Measurements from ENCODE around the gene HNF1A. TPM values are rescaled to one million over a fixed set of nuclear protein-coding genes. Genes with fewer than 3 reads are reported as not detected.

The HNF1A gene
- total and polyA plus RNA-seq, 2 of the 13 experiments (the other 11 are each of a cell fraction or from before 2014, with no cell fraction given), result 13.4 to 34.7 TPM

DNA sequence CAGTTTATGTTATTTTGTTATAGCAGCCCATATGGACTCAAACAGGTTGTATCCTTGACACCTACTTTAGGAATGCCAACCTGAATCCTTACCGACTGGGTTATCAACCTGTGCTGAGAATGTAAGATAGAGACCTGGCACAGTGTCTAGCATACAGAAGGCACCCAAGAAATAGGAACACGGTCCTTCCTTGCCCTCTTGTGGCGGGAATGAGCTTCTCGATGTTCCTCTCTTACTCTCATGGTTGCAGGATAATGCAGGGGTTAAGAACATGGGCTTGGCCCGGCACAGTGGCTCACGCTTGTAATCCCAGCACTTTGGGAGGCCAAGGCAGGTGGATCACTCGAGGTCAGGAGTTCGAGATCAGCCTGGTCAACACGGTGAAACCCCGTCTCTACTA is 31.4 kb downstream of the HNF1A start (continued):
- TF ChIP-seq ARID4A (CRISPR knock-in tag; IDR thresholded peaks at IDR 0.05; ENCODE audit: borderline replicate concordance) (peak; percentile 39; the same call in 1 of the 2 replicates), BORCS8-MEF2B (CRISPR knock-in tag; IDR thresholded peaks at IDR 0.05) (0 out of 2 replicates have a peak, but pooled peaks have one; percentile 49), KLF12 (CRISPR knock-in tag; IDR thresholded peaks at IDR 0.05; ENCODE audit: borderline replicate concordance) (no peak)

DNA sequence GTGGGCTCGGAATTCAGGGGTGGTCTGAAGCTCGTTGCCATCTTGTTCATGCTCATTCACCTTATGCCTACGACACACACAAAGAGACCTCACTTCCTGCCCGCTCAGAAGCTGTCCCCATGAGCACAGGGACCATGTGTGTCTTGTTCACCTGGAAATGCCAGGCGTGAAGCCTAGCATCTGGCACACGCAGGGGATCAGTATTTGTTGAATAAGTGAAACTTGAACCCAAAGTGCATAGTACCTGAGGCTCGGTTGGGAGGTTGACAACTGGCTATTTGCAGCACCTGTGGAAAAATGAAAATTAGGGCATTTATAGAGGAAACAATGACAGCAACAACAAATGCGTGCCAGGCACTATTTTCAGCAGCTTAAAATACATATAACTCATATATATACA is 32.5 kb downstream of the HNF1A start:
- Histone ChIP-seq H2AFZ (ENCODE audit: low read length) (no peak overlapping the region), H3K9me3 (ENCODE audit: low read length) (no peaks in the 10 kb centered on the region), H3K4me1 (ENCODE audit: insufficient read depth, low read length) (peaks cover 11% of the 10 kb centered on the region), H3K4me3 (replicated peaks in 1 of 3; ENCODE audit: insufficient read depth in 1 of 3, low read depth in 2 of 3, low read length in 3 of 3) (no peak overlapping the region), H3K27ac (ENCODE audit: extremely low read length, insufficient read depth, low read length) (no peak overlapping the region), H4K20me1 (ENCODE audit: insufficient read depth, low read length) (no peaks in the 10 kb centered on the region; the same call in 1 of the 2 replicates), H3K9ac (ENCODE audit: insufficient read depth, low read depth, low read length) (no peak overlapping the region), H3K27me3 (ENCODE audit: control insufficient read depth in 1 of 2, insufficient read depth in 2 of 2, low read length in 2 of 2) (no peaks in the 10 kb centered on the region; a peak in 1 of 5 replicates), H3K36me3 (replicated peaks in 1 of 2; ENCODE audit: control insufficient read depth in 1 of 2, insufficient read depth in 2 of 2, low read length in 2 of 2) (peaks cover 8 to 50% of the 10 kb centered on the region in 2 experiments), H3K4me2 (ENCODE audit: low read depth, low read length) (no peak overlapping the region), H3K79me2 (ENCODE audit: insufficient read depth, low read length) (peaks cover 13% of the 10 kb centered on the region)
- ChIA-PET CTCF (ENCODE audit: low intra/inter-chr PET ratio, low total read pairs) (no interaction called here), POLR2A (interaction anchor here (1.5 kb wide), 1 partner anchor 27 kb away, joined by 4 read pairs; no protein-coding TSS in a partner anchor)
- FAIRE-seq (no peak), DNase-seq (ENCODE audit: low spot score) (no peak), ATAC-seq (no peak)
- in situ Hi-C loops (cut with HindIII; ENCODE audit: extremely low pct_ligation_motif_present, low pct_unique_long_range_greater_than_20kb), result no loop called here
- TF ChIP-seq ZNF136 (CRISPR knock-in tag; IDR thresholded peaks at IDR 0.05; ENCODE audit: low read depth), result no peak
- intact Hi-C loops (cut with micrococcal nuclease; ENCODE audit: unreplicated experiment), result no loop called here
- WGBS (ENCODE audit: low lambda C conversion rate), result 97% methylated on average over 8 of the region's 8 CpGs
- no TSS peak for BruUV-seq (replicated peaks)

Data from HepG2 (cell line).